Activated CD8-positive, alpha-beta T cell treated with anti-CD3 and anti-CD28 coated beads for 36 hours (primary cell): ENCODE measurements around the gene CLPSL2. TPM values are rescaled to one million over a fixed set of nuclear protein-coding genes. Genes with fewer than 3 reads are reported as not detected.
A peak's percentile ranks its signal among the peaks of the same experiment; 100 is the strongest.
"Not testable (repeated sequence)": the region's sequence is repeated elsewhere in the genome, so short reads cannot be mapped to it uniquely, and the experiment has no call there.

Experiments used
- ATAC-seq: fragments of 200-7000 bp; cut with Tn5 transposase; one replicate; pipeline ENCODE4 v1.10.0; 2021; ENCODE audit warnings: mild to moderate bottlenecking, moderate library complexity
- CTCF ChIA-PET: fragments of 350-600 bp; sonication (Branson Sonifier 250); formaldehyde crosslinking; loops from one replicate; lab custom pipeline; 2021; ENCODE audit warnings: antibody characterized with exemption; lab: Charles Lee
- POLR2A ChIA-PET: fragments of 350-600 bp; sonication (Branson Sonifier 250); formaldehyde crosslinking; loops from one replicate; lab custom pipeline; 2021; ENCODE audit warnings: antibody characterized with exemption; lab: Charles Lee
- DNase-seq: peaks from one replicate; pipeline ENCODE4 v3.0.0-alpha.2; 2020
- H3K27ac Mint-ChIP-seq: one replicate; pipeline ENCODE4 v1.8.0; 2021; ENCODE audit warnings: mild to moderate bottlenecking, mixed read lengths
- H3K27me3 Mint-ChIP-seq: one replicate; pipeline ENCODE4 v1.8.0; 2021; ENCODE audit warnings: mixed read lengths
- H3K36me3 Mint-ChIP-seq: one replicate; pipeline ENCODE4 v1.8.0; 2021; ENCODE audit warnings: low read depth, mixed read lengths
- H3K4me1 Mint-ChIP-seq: one replicate; pipeline ENCODE4 v1.8.0; 2021; ENCODE audit warnings: low read depth, mixed read lengths
- H3K4me3 Mint-ChIP-seq: one replicate; pipeline ENCODE4 v1.8.0; 2021; ENCODE audit warnings: mild to moderate bottlenecking, moderate library complexity, mixed read lengths
- H3K9me3 Mint-ChIP-seq: one replicate; pipeline ENCODE4 v1.8.0; 2021; ENCODE audit warnings: mixed read lengths
- CTCF ChIP-seq: fragments of 200-600 bp; IDR thresholded peaks from one replicate; pipeline ENCODE4 v1.8.0; 2022; ENCODE audit warnings: antibody characterized with exemption, mild to moderate bottlenecking
- intact Hi-C: fragments of 100-400 bp; cut with micrococcal nuclease; formaldehyde crosslinking; loops from one replicate; pipeline ENCODE4 v1.10.0; 2022
- total RNA-seq, 2 experiments: library from RNA; stranded (reverse); gene quantifications; one replicate each; pipeline ENCODE4 v1.2.3, GENCODE V29; 2021

The CLPSL2 gene
- total RNA-seq, 2 experiments from 2014 or later: not detected

- Mint-ChIP-seq H3K4me3 (no peak overlapping the region), H3K27ac (peak overlapping the region; percentile 49), H3K9me3 (no peaks in the 10 kb centered on the region), H3K36me3 (no peaks in the 10 kb centered on the region), H3K27me3 (no peaks in the 10 kb centered on the region), H3K4me1 (peaks cover 70% of the 10 kb centered on the region)
- DNase-seq: no peak
- POLR2A ChIA-PET: interaction anchor here (0.8 to 4.8 kb wide), 4 partner anchors 46 to 142 kb away, joined by 3 to 30 read pairs (median 8); partner anchors contain the start of gene FKBP5
- no peak for ATAC-seq
- intact Hi-C loops: loop anchor here (2.0 kb wide), 1 partner anchor 45 kb away; the partner anchor contains the start of gene FKBP5
- CTCF ChIA-PET: interaction anchor here (0.5 to 9.6 kb wide), 19 partner anchors 33 to 377 kb away, joined by 3 to 236 read pairs (median 4); partner anchors contain the start of gene TEAD3
- no peak for TF ChIP-seq CTCF
Measured at GRCh38 chr6:35733633-35734032, 42.8 kb upstream of the CLPSL2 start.

- H3K36me3 Mint-ChIP-seq, H3K9me3 Mint-ChIP-seq, DNase-seq, H3K4me3 Mint-ChIP-seq, intact Hi-C loops, H3K27me3 Mint-ChIP-seq, ATAC-seq, H3K27ac Mint-ChIP-seq: not testable (repeated sequence)
- peaks cover 65% of the 10 kb centered on the region for H3K4me1 Mint-ChIP-seq
- ChIA-PET CTCF (interaction anchor here (0.7 to 9.6 kb wide), 16 partner anchors 47 to 212 kb away, joined by 3 to 236 read pairs (median 4); no protein-coding TSS in a partner anchor), POLR2A (interaction anchor here (0.6 to 4.8 kb wide), 4 partner anchors 47 to 143 kb away, joined by 3 to 30 read pairs (median 7); partner anchors contain the start of gene FKBP5)
Measured at GRCh38 chr6:35734319-35734718, 42.1 kb upstream of the CLPSL2 start.

GRCh38 chr6:35735452-35735851, 40.9 kb upstream of the CLPSL2 start:
- H3K4me1 Mint-ChIP-seq: peaks cover 54% of the 10 kb centered on the region
- no peaks in the 10 kb centered on the region for H3K27me3 Mint-ChIP-seq
- no peak overlapping the region for H3K4me3 Mint-ChIP-seq
- DNase-seq: no peak
- no peak for ATAC-seq
- H3K27ac Mint-ChIP-seq: no peak overlapping the region
- CTCF ChIA-PET: interaction anchor here (0.9 to 9.6 kb wide), 27 partner anchors 11 to 286 kb away, joined by 3 to 272 read pairs (median 14); no protein-coding TSS in a partner anchor
- H3K9me3 Mint-ChIP-seq: no peaks in the 10 kb centered on the region
- intact Hi-C loops: no loop called here
- POLR2A ChIA-PET: interaction anchor here (1.2 to 1.6 kb wide), 2 partner anchors 111 to 148 kb away, joined by 4 to 5 read pairs; no protein-coding TSS in a partner anchor
- H3K36me3 Mint-ChIP-seq: no peaks in the 10 kb centered on the region
- no peak for TF ChIP-seq CTCF

GRCh38 chr6:35736253-35736894, 40.0 kb upstream of the CLPSL2 start:
- DNase-seq (peak; percentile 91), ATAC-seq (peak; percentile 19)
- TF ChIP-seq CTCF: peak; percentile 89
- Mint-ChIP-seq H3K4me3 (no peak overlapping the region), H3K36me3 (no peaks in the 10 kb centered on the region), H3K27me3 (no peaks in the 10 kb centered on the region), H3K4me1 (peaks cover 47% of the 10 kb centered on the region), H3K27ac (peak overlapping the region; percentile 19), H3K9me3 (no peaks in the 10 kb centered on the region)
- ChIA-PET POLR2A (interaction anchor here (0.6 to 2.1 kb wide), 6 partner anchors 9 to 149 kb away, joined by 3 to 6 read pairs (median 4); no protein-coding TSS in a partner anchor), CTCF (interaction anchor here (0.6 to 9.6 kb wide), 51 partner anchors 9 to 440 kb away, joined by 3 to 272 read pairs (median 9); partner anchors contain the start of genes FANCE and FKBP5)
- intact Hi-C loops: loop anchor here (1.0 kb wide), 1 partner anchor 214 kb away; no protein-coding TSS in a partner anchor

GRCh38 chr6:35736982-35737412, 39.4 kb upstream of the CLPSL2 start, which contains the start of gene ARMC12:
ARMC12 (plus strand) TSS chr6:35737032; CDS start chr6:35737109, 77 bp downstream.
- peak within 1 kb of the TSS; percentile 31 for H3K4me3 Mint-ChIP-seq
- intact Hi-C loops: loop anchor here (1.0 kb wide), 2 partner anchors 153 to 215 kb away; no protein-coding TSS in a partner anchor
- ChIA-PET CTCF (interaction anchor here (0.7 to 9.6 kb wide), 56 partner anchors 9 to 441 kb away, joined by 3 to 272 read pairs (median 8); partner anchors contain the start of genes FANCE and FKBP5), POLR2A (interaction anchor here (0.6 to 2.1 kb wide), 4 partner anchors 9 to 113 kb away, joined by 3 to 6 read pairs (median 4); no protein-coding TSS in a partner anchor)
- H3K36me3 Mint-ChIP-seq: no peaks in the 10 kb centered on the region
- no peaks in the 10 kb centered on the region for H3K27me3 Mint-ChIP-seq
- DNase-seq: no peak
- TF ChIP-seq CTCF: no peak
- H3K27ac Mint-ChIP-seq: peak within 1 kb of the TSS; percentile 77
- H3K9me3 Mint-ChIP-seq: no peaks in the 10 kb centered on the region
- ATAC-seq: no peak
- H3K4me1 Mint-ChIP-seq: peaks cover 47% of the 10 kb centered on the region
